ENCODE results near the gene MLLT10. TPM values are rescaled to one million over a fixed set of nuclear protein-coding genes. Genes with fewer than 3 reads are reported as not detected.

The MLLT10 gene
- total RNA-seq, 1 experiment from 2014 or later: 39.3 TPM

DNA sequence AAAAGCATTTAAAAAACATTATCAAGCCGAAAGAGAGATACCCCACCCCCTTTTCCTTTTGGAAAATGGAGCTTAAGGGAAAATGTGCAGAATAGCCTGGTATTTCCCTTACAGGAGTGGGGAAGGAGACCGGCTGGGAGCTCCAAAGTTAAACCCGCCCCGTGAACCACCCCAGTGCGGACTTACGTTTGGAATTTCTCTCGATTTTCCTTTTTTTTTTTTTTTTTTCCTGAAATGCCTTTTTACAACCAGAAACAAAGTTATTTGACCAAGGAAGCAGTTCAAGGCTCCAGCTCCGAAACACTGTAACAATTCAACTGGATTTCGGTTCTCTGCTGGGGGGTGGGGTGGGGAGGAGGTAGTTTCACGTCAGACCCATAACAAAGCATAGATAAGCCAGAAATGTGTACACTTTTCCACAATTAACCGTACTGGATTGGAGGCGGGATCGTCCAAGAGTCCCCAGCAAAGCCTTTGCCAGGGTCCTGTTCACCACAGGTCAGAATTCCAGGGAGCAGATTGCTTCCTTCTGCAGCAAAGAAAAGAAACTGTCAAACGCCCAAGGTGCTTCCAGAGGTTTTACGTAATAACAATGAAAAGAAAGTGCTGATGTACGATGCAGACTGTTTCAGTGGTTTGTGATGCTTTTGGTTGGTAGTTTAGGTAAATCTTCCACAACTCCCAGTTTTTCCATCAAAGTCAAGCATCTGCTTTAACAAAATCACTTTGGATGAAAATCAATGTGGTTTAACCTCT, 15.2 kb upstream of the MLLT10 start:
- Histone ChIP-seq H3K27me3 (no peaks in the 10 kb centered on the region), H3K4me1 (peaks cover 9% of the 10 kb centered on the region), H3K27ac (no peak overlapping the region; the same call in 1 of the 2 replicates), H3K36me3 (no peaks in the 10 kb centered on the region), H3K4me3 (peak overlapping the region; percentile 67), H3K9me3 (replicated peaks) (no peaks in the 10 kb centered on the region)
- DNase-seq: peak in 1 of 2 experiments; percentile 44

GRCh38 chr10:21519397-21519933, 14.6 kb upstream of the MLLT10 start:
- Histone ChIP-seq H3K36me3 (no peaks in the 10 kb centered on the region), H3K27ac (no peak overlapping the region; the same call in 1 of the 2 replicates), H3K4me3 (peak overlapping the region; percentile 67), H3K27me3 (no peaks in the 10 kb centered on the region), H3K4me1 (peaks cover 9% of the 10 kb centered on the region), H3K9me3 (replicated peaks) (no peaks in the 10 kb centered on the region)
- no peak for DNase-seq

GRCh38 chr10:21519941-21520436, 14.0 kb upstream of the MLLT10 start:
- H3K36me3 ChIP-seq: no peaks in the 10 kb centered on the region
- H3K27ac ChIP-seq: peak overlapping the region; percentile 25; the same call in 1 of the 2 replicates
- peaks cover 9% of the 10 kb centered on the region for H3K4me1 ChIP-seq
- peak in 1 of 2 experiments; percentile 31 for DNase-seq
- H3K4me3 ChIP-seq: peak overlapping the region; percentile 67
- H3K27me3 ChIP-seq: no peaks in the 10 kb centered on the region
- no peaks in the 10 kb centered on the region for H3K9me3 ChIP-seq (replicated peaks)

DNA sequence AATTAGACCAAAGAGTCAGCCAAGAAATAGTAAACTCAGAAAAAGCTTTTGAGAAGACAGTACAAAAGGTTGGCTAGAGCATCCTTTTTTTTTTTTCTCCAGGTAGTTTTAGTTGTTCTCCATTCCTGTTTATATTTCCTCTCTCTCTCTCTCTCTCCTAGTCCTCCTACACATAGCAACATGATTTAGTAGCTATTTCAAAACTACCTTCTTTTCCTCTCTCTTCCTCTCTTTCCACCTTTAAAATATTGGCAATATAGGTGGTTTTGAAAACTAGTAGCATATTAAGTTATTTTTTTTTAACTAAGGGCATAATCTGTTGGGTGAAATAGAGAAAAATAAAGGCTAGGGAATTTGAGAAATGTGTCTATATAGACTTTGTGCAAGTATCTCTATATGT, 13.5 kb upstream of the MLLT10 start:
- no peak for DNase-seq
- peaks cover 9% of the 10 kb centered on the region for H3K4me1 ChIP-seq
- no peak overlapping the region for H3K27ac ChIP-seq
- H3K27me3 ChIP-seq: no peaks in the 10 kb centered on the region
- H3K4me3 ChIP-seq: no peak overlapping the region
- no peaks in the 10 kb centered on the region for H3K9me3 ChIP-seq (replicated peaks)
- H3K36me3 ChIP-seq: no peaks in the 10 kb centered on the region

DNA sequence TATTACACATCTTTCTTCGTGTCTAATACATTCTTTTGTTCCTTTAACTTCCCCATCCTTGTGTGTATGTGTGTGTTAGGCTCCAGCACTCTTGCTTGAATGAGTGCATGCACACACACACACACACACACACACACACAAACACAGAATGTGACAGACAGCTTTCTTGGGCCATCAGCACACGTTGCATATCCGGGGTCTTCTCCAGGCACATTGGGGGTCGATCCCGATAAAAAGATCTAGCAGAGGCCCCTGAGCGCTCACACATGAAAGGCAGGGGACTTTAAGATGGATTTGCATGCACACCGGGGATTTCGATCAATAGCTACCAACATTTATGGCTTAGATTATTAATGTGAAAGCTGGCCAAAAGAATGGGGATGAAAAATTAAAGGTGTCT, 13.1 kb upstream of the MLLT10 start:
- Histone ChIP-seq H3K36me3 (no peaks in the 10 kb centered on the region), H3K9me3 (replicated peaks) (no peaks in the 10 kb centered on the region), H3K27ac (no peak overlapping the region), H3K4me1 (peaks cover 9% of the 10 kb centered on the region), H3K27me3 (no peaks in the 10 kb centered on the region), H3K4me3 (no peak overlapping the region)
- no peak for DNase-seq

DNA sequence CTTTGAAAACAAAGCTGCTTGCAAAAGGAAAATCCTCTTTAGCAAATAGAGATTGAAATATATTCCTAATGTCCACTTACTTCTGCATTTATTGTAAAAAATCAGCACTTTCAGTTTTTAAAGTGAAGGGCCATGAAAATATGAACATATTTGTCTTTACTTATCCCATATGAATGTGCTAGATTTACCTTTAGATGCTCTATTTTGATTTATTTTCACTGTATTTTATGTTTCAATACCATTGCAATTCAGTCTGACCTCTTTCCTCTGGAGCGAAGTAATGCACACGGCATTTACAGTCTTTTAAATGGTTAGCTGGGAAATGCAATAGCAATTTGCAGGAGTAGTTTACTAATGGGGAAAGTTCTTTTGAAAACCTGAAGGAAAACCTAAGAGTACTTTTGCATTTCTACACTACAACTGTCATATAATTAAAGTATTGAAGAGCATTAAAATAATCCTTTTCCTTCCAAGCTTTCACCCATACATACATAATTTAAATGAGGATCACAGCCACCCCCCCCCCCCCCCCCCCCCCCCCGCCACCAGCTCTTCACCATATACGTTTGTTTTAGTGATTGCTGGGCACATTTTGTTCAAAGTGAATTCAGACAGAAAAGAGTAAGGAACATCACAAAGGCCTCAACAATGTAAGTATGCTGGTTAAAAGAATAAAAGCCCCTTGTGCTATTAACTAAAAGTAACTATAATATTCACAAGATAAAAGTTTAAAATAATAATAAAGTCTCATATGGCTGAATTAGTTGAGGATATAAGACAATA, 12.1 kb upstream of the MLLT10 start:
- peaks cover 9% of the 10 kb centered on the region for H3K4me1 ChIP-seq
- DNase-seq: no peak
- H3K9me3 ChIP-seq (replicated peaks): no peaks in the 10 kb centered on the region
- no peaks in the 10 kb centered on the region for H3K36me3 ChIP-seq
- no peaks in the 10 kb centered on the region for H3K27me3 ChIP-seq
- H3K27ac ChIP-seq: no peak overlapping the region
- no peak overlapping the region for H3K4me3 ChIP-seq

GRCh38 chr10:21522631-21523406, 11.2 kb upstream of the MLLT10 start:
- Histone ChIP-seq H3K4me3 (no peak overlapping the region), H3K27ac (peak overlapping the region; percentile 99), H3K36me3 (no peaks in the 10 kb centered on the region), H3K4me1 (peaks cover 9% of the 10 kb centered on the region), H3K9me3 (replicated peaks) (no peaks in the 10 kb centered on the region), H3K27me3 (no peaks in the 10 kb centered on the region)
- no peak for DNase-seq

GRCh38 chr10:21523557-21524008, 10.4 kb upstream of the MLLT10 start:
- DNase-seq: peak; percentile 64 to 74
- Histone ChIP-seq H3K4me3 (peak overlapping the region; percentile 70), H3K27me3 (no peaks in the 10 kb centered on the region), H3K27ac (peak overlapping the region; percentile 99), H3K9me3 (replicated peaks) (no peaks in the 10 kb centered on the region), H3K4me1 (peaks cover 9% of the 10 kb centered on the region), H3K36me3 (no peaks in the 10 kb centered on the region)

- Histone ChIP-seq H3K36me3 (no peaks in the 10 kb centered on the region), H3K27me3 (no peaks in the 10 kb centered on the region), H3K9me3 (replicated peaks) (no peaks in the 10 kb centered on the region), H3K4me3 (peak overlapping the region; percentile 70), H3K27ac (peak overlapping the region; percentile 99), H3K4me1 (peaks cover 10% of the 10 kb centered on the region)
- DNase-seq: no peak
These were observed 9.9 kb upstream of the MLLT10 start for GRCh38 chr10:21524131-21524525.

- DNase-seq: peak; percentile 21 to 61
- no peaks in the 10 kb centered on the region for H3K9me3 ChIP-seq (replicated peaks)
- peak overlapping the region; percentile 70 for H3K4me3 ChIP-seq
- H3K27me3 ChIP-seq: no peaks in the 10 kb centered on the region
- H3K27ac ChIP-seq: peak overlapping the region; percentile 99
- no peaks in the 10 kb centered on the region for H3K36me3 ChIP-seq
- peaks cover 16% of the 10 kb centered on the region for H3K4me1 ChIP-seq
These were observed 9.3 kb upstream of the MLLT10 start for GRCh38 chr10:21524526-21525366.

DNA sequence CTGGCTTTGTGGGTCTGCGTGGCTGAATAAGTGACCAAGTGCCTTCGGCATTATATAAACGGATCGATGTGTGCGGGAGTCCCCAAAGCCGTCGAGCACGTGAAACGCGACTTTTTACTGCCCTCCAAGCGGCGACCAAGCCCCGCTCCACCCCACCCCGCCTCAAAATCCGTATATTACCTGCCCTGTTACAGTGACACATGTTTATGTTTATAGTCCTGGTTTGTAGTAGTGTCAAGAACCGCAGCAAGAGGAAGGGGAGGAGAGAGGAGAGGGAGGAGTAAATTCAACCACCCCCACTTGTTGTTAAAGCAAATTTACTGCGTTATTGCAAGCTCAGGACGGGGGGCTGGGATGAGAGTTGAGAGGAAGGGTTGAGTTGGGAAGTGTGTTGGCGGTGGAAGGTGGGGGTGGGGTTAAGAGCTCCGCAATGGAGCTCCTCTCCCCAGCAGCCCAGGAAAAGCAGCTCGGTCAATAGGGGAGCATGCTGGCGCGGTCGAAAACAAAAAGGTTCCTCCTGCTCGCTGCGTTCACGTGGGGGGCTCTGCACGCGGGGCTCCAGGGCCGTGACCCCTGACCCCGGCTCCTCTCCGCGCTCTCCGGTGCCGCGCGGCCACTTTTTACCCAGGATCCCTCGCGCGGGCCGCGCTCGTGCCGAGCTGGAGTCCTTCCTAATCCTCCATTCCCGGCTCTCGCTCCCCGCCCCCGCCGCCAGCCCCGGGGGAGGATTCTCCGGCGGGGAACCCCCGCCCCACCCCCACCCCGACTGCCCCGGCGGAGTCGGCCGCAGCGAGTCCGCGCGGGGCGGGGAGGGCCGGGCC, 8.5 kb upstream of the MLLT10 start, which contains the start of gene SKIDA1:
SKIDA1 (minus strand) TSS at position 316 of the 821 bp plus-strand sequence. CDS start 7,860 bp downstream, outside the sequence.
- Histone ChIP-seq H3K4me3 (peak within 1 kb of the TSS; percentile 70), H3K36me3 (no peaks in the 10 kb centered on the region), H3K9me3 (replicated peaks) (no peaks in the 10 kb centered on the region), H3K27me3 (no peaks in the 10 kb centered on the region), H3K27ac (peak within 1 kb of the TSS; percentile 99), H3K4me1 (peaks cover 16% of the 10 kb centered on the region)
- peak; percentile 88 to 89 for DNase-seq

GRCh38 chr10:21526188-21526859, 7.7 kb upstream of the MLLT10 start:
- Histone ChIP-seq H3K27me3 (no peaks in the 10 kb centered on the region), H3K36me3 (no peaks in the 10 kb centered on the region), H3K27ac (peak overlapping the region; percentile 99), H3K9me3 (replicated peaks) (no peaks in the 10 kb centered on the region), H3K4me1 (peaks cover 19% of the 10 kb centered on the region), H3K4me3 (peak overlapping the region; percentile 70)
- DNase-seq: peak; percentile 79 to 80

Data from SJCRH30 (cell line).